HG03159 (cell line): ENCODE data around the gene COL4A3.

Source experiments
- ATAC-seq: cut with Tn5 transposase; IDR thresholded peaks from one replicate; pipeline ENCODE4 v1.9.1; 2021; ENCODE audit warnings: mild to moderate bottlenecking, moderate library complexity; ENCODE audit not compliant: unreplicated experiment

COL4A3 gene

DNA sequence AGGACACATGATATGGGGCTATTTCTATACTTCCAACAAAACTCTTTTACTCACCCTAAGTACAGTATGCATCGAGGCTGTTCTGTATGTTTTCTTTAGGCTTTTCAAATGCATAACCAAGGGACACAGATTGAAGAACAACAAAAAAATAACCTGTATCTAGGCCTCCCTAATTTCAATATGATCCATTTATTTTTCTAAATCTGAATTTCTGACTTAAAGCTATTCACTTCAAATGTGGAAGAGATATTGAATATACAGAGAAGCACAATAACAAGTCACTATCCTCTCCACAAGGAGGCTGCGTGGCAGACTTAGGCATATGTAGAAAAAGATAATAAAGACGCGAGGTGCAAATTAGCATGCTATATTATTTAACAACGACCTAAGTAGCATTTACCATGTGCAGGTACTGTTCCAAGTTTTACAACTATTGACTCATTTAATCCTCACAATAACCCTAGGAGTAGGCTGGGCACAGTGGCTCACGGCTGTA, 121.4 kb downstream of the COL4A3 start:
- no peak for ATAC-seq

DNA sequence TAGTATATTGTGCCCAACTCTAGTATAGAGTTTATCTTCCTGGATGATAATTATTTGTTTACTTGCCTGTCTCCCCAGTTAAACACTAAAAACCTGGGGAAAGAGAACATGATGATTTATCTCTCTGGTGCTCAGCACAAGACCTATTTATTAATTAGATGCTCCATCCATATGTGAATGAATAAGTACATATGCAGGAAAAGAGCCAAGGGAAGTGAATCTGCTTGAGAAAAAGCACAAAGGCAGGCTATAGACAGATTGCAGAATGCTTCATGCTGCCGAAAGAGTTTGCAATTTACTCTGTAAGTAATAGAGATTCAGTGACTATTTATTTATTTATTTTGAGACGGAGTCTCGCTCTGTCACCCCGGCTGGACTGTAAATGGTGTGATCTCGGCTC, 123.3 kb downstream of the COL4A3 start:
- no peak for ATAC-seq

DNA sequence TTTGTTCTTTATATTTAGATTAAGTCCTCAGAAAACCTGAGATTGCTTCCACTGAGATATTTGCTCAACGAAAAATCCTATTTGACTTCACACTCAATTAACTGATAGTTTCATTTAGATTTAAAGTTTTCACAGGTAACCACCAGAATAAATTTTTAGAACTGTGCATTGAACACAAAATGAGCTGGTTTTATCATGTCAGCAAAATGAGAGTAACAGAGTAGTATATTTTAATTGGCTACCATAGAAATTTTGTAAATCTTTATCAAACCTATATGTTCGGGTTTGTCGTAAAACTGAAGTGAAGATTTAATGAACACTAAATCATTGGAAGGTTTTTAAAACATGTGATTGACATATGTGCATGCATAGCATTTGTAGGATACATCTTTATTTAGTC, 127.9 kb downstream of the COL4A3 start:
- ATAC-seq = no peak

DNA sequence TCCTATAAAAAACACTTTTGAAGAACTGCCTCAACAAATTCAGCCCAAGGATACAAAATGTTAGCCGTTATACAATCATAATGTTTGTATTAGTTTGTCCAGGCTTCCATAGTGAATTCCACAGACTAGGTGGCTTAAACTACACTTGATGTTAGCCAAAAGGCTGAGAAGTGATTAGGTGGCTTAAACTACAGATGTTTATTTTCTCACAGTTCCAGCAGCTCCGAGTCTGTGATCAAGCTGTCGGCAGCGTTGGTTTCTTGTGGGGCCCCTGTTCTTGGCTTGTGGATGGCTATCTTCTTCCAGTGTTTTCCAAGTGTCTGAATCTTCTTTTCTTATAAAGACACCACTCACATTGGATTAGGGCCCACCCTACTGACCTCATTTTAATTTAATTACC, 129.1 kb downstream of the COL4A3 start:
- no peak for ATAC-seq

DNA sequence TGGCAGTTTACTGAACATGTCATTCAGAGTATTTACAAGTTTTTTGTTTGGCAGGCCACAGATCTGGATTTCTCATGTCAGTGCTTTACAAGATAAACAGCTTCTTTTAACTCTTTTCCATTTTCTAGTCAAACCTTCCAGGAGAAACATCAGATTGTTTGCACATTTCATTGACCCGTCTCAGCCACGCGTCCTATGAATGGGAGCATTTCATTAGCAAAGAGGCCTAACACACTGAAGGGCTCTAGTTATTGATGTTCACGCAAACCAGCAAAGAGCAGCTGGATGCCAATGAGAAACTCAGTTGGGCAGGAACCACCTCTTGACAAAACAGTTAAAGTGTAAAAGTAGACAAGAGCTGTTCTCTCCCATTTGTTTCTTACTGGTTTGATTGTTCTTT, 131.4 kb downstream of the COL4A3 start:
- ATAC-seq = no peak

DNA sequence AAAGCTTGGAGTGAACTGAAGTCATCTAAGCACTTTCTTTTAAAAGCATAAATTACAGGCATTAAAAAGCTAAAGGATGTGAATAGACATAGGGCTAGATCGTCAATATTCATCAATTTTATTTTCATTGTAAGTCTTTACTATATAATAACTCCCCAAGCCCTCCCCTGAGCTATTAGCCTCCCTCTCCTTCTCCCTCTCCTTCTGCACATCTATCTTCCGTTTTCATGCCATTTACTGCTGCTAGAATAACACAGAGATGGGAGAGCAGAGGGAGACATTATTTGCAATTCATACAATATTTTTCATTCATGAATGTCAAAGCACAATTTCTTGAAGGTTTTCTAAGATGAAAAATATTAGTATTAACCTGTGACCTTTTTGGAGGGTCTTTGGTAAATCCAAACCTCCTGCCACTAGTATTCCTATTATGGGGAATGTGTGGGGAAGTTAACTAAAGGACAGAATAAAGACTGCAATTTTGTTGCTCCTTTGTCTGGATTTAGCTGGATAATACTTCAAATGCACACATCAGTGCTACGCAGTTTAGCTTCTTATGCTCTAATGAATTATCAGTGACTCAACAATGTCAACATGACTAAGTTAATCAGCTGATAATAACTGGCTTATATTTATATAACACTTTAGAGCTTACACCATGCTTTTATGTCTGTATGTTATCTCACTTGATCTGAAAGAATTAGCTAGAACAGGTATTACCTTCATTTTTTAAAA, 132.4 kb downstream of the COL4A3 start:
- no peak for ATAC-seq

DNA sequence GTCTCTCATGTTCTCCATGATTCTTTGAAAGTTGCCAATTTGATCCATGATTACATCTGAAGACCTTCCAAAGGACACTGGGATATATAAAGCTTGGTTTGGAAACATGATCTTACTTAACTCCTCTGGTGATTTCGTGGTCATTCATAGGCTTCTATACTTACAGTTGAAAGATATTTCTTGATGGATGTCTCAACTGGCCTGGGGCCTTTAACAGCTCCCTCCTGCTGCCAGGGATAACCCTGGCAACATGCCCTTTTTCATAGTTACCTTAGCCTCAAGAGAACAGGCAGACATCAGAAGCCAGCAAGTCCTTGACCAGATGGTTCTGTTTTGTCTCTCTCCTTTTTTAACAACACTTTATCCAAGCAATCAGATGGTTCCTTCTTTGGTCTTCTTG, 137.1 kb downstream of the COL4A3 start:
- no peak for ATAC-seq

DNA sequence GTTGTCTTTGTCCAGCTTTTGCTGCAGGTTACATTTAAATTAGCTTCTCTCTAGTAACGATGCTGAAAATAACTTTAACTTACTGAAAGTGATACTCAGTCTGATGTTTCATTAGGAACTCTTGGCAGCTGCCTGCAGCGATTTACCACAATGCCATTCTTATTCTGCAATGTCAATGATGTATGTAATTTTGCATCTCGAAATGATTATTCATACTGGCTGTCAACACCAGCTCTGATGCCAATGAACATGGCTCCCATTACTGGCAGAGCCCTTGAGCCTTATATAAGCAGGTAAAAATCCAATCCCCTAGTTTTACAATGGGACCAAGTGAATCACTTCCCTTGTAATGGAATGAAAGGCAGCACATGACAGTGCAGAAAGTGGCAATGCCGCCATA, 144.4 kb downstream of the COL4A3 start:
- peak; percentile 93 for ATAC-seq

DNA sequence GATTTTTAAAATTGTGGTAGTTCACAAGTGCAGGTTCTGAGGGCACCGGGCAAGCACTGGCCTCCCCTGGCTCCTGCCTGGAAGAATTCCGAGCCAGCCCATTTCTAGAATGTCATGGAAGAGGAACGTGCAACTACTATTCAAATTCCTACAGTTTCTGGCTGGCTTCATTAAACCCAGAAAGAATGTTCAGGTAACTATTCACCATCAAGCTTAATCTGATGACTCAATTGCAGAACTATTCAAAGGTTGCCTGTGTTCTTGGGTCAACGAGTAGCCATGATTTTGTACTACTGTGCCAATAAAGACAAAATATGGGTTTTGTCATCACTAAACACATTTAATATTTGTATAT, 146.3 kb downstream of the COL4A3 start:
- ATAC-seq = no peak

DNA sequence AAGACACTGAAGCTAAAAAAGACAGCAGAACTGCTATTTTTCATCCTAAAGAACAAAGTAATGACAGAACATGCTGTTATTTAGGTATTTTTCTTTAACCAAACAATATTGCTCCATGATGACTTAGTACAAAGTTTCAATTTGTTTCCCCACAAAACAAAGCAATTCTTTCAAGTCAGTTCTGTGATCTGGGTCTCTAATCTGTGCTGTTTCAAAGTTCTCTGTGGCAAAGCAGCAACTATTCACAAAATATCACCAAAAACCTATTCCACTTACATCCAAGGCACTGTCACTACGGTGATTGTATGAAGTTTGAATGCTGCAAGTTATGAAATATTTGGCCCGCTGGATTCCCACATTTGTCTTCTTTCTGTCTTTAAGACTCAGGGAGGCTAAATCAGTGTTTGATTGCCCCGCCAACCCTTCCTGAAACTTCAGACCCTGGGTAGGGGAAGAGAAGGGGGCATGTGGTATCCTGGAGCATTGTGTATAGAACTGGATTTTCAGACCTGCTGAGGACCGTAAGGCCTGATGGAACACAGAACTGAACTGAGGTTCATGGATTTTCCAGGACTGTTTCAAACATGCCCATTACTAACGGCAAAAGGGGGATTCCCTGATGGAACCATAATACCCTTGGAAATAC, 147.6 kb downstream of the COL4A3 start:
- no peak for ATAC-seq

DNA sequence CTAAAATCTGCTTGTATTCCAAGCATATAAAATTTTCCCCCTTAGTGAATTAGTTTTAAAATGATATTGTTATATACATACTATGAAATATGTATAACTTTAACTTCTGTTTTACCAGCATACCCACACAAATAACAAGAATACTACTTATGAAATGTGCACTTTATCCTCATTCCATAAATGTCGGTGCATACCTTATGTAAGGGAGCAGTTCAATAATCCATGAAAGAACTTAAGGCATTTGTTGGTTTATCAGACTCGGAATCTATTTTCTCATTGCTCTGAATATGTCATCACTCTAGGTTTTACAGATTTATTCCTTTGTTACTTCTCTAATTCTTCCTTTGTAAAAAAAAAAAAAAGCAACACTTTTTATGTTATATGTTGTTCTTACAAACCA, 148.2 kb downstream of the COL4A3 start:
- no peak for ATAC-seq

DNA sequence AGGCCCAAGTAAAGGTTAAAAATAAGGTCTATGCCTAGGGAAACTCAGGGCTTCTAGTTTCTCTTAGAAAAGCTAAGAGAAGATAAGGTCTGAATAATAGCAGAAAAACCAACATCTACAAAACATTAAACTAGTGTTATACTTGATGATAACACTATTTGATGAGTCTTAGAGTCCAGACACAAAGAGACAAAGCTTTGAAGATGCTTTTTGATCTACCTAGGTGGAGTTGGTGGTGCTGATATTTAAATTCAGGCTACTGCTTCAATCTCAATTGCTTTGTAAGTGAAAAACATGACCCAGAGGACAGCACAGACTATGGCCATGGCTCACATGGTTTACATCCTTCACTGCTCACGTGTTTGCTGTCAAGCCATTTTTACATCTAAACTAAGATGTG, 148.9 kb downstream of the COL4A3 start:
- no peak for ATAC-seq

DNA sequence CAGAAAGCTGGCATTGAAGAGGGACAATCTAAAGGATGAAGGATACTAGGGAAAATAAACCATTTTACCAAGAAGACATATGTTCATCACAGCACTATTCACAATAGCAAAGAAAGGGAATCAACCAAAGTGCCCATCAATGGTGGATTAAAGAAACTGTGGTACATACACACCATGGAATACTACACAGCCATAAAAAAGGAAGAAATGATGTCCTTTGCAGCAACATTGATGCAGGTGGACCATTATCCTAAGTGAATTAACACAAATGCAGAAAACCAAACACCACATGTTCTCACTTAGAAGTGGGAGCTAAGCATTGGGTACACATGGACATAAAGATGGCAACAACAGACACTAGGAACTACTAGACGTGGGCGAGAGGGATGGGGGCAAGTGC, 153.4 kb downstream of the COL4A3 start:
- no peak for ATAC-seq

DNA sequence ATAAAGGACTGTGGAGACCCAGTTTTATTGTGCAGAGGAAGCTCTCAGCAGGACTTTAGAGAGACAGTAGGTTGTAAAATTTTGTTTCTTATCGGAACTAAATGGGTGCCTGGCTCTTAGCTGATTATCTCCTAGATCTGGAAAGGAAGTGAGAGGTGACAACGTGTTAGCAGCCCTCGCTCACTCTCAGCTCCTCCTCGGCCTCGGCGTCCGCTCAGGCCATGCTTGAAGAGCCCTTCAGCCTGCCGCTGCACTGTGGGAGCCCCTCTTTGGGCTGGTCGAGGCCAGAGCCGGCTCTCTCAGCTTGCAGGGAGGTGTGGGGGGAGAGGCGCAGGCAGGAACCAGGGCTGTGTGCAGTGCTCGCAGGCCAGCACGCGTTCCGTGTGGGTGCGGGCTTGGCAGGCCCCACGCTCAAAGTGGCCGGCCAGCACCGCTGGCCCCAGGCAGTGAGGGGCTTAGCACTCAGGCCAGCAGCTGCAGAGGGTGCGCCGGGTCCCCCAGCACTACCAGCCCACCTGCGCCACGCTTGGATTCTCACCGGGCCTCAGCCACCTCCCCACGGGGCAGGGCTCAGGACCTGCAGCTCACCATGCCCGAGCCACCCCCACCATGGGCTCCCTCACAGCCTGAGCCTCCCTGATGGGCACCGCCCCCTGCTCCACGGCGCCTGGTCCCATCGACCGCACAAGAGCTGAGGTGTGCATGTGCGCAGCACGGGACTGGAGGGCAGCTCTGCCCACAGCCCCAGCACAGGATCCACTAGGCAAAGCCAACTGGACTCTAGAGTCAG, 156.1 kb downstream of the COL4A3 start:
- ATAC-seq = no peak

DNA sequence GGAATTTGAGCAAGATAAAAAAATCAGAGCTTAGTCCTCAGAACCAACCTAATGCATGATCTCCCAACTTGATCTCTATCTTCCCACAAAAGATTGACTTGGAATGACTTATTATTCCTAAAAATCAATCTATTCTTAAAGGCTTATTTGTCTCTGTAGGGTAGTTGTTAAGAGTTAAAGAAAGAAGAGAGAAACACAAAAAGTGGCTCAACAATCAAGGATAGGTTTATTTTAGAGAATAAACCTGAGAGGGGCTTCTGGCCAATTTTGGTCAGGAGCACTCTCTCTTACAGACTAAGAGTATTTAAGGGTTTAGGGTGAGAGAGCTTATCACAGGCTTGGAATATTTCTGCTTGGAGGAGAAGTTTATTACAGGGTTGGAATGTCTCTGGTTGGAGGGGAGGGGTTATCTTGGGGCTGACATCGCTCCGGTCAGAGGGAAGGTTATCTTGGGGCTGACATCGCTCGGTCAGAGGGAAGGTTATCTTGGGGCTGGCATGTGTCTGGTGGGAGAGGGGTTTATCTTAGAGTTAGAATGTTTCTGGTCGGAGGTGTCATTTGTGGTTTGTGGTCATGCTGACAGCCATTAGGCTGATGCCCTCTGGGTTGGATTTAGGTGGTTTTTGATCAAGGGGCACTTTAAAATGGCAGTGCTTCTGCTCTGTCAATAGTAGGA, 158.2 kb downstream of the COL4A3 start:
- no peak for ATAC-seq

DNA sequence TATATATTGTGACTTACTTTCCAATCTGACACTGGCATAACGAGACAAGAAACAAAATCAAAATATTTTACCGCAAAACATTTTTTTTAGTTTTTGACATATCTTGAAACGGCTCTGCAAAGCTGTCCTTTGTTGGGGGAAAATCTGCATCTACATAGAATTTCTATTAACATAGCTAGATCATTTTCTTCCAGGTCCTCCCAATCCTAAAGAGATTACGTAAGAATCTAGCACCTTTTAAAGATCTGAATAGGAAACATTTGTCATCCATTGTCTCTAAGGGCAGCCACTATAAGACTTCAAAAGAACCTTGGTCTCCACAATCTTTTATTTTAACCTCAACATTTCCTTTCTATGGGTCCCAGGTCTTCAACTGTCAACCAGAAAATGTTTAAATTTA, 159.4 kb downstream of the COL4A3 start:
- ATAC-seq = no peak

DNA sequence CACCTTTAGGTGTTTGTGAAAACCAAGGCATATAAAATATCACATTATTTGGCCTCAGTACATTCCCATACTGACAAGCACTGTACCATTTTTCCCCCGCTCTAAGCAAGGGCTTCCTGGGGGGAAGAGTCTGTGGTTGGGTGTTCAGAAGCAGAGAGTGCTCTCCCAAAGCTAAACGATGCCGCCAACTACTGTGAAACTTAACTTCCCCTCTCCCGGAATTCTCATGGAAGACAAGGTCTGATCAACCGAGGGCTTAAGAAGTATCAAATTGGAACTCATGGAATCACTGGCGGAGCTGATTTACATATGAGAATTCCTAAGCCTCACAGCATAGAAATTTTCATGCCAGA, 160.2 kb downstream of the COL4A3 start:
- peak; percentile 17 for ATAC-seq

DNA sequence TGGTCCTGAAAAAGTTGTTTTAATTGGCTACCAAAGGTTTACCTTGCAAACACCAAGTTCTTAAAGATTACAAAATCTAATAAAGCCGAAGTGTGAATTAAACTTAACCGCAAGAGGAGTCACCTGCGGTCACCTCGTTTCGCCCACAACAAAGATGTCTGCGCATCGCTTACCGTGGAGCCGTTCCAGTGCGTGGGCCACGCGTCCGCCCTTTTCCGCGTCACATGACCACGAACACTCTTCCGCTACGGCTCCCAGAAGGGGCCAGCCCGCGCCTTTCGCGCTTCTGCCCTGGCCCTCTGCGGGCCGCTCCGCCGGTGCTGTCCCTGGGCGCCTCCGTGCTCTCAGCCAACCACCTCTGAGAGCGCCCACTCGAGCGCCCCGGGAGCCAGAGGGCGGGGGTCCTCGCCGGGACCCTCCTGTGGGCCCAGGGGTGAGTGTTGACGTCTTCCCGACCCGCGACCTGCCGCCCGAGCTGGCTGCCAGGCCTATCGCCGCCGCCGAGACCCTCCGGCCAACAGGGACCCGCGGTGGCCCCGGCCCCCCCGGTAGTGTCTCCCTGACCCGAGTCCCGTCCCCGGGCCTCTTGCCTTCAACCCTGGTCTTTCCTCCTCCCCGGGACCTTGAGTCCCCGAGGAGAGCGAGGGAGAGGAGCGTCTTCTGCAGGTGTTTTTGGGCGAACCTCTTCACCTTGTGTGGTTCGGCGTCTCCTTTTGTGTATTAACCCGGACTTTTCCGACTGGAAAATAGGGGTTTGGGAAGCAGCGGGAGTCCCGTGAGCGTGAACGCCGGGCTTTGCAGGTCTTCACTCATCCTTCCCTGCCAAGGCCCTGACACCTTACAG, 160.8 kb downstream of the COL4A3 start, which contains the start of gene MFF:
Gene MFF, plus strand, starts transcription at position 257 of the 844 bp plus-strand sequence. CDS start 5,415 bp downstream, outside the sequence.
- ATAC-seq = peak; percentile 99

DNA sequence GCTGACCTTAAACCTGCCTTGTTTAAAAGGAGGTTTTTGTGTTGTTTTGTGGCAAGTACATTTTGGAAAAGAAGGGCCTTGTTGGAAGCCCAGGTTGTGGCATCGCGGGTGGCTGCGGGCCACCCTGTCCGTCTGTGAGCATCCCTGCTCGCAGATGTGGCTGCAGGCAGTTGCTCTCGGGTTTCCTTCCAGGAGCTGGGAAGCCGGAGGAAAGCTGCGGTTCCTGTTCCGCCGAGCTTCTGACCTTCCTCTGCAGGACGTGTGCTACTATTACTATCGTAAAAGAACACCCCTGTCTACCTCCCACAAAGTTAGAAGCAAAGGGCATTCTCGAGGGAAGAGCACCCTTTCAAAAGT, 161.4 kb downstream of the COL4A3 start:
- ATAC-seq = peak; percentile 1

DNA sequence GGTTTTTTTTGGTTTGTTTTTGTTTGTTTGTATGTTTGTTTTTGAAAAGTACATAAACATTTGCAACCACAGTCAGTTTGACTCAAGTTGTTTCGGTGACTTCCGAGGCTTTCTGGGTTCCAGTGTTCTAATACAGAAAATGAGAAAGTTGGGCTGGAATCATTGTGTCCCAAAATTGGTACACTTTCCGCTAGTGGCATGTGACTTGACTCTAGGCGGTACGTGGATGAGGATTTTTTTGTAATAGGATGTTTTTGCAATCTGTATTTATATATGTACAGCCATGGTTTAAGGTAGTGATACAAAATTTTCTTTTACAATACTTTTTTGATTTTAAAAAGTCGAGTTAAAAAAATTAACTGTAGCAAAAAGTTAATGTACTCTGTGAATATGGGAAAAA, 162.4 kb downstream of the COL4A3 start:
- ATAC-seq = no peak

DNA sequence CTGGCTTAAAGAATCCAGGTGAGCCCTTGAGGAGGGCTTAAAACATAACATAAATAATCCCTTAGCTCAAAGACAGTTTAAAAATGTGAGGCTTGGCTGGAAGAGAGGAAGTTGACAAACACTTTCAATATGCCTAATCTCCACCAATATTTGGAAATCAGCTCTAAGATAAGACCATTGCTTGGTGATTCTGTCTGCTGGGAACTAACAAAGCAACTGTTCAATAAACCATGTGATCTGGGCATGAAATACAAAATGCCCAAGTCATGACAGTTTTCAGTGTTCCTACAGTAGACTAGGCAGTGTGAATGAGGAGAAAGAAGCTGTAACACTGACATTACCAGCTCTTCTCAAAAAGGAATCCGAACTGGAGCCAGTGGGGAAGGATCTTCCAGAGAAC, 171.3 kb downstream of the COL4A3 start:
- no peak for ATAC-seq
